ENCODE data around the gene FAM169A.

DNA sequence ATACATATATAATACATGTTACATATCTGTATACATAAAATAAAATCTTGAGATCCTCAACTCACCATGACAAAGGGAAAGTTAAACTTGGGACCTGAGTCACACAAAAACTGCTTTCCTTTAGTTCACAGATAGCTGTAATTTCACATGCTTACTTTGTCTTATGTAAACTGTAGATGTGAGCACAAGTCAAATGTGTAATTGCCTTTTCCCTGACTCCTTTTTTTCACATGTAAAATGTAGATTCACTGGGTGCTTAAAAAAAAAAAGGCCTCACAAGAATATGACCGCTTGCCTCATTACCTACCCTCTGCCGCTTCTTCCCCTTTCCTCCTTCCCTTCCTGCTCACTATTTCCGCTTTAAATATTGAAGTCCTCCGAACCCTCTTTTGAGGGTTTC is 21.9 kb upstream of the FAM169A start:
- TF ChIP-seq, protein P1, sequence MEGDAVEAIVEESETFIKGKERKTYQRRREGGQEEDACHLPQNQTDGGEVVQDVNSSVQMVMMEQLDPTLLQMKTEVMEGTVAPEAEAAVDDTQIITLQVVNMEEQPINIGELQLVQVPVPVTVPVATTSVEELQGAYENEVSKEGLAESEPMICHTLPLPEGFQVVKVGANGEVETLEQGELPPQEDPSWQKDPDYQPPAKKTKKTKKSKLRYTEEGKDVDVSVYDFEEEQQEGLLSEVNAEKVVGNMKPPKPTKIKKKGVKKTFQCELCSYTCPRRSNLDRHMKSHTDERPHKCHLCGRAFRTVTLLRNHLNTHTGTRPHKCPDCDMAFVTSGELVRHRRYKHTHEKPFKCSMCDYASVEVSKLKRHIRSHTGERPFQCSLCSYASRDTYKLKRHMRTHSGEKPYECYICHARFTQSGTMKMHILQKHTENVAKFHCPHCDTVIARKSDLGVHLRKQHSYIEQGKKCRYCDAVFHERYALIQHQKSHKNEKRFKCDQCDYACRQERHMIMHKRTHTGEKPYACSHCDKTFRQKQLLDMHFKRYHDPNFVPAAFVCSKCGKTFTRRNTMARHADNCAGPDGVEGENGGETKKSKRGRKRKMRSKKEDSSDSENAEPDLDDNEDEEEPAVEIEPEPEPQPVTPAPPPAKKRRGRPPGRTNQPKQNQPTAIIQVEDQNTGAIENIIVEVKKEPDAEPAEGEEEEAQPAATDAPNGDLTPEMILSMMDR (IDR thresholded peaks at IDR 0.05 in 2 of 3, conservative IDR thresholded peaks at IDR 0.05 in 1 of 3; ENCODE audit: borderline replicate concordance in 1 of 3, insufficient read depth in 1 of 3, low read depth in 2 of 3, low read length in 2 of 3), result no peak
- no peak for TF ChIP-seq SIN3A (IDR thresholded peaks at IDR 0.05; ENCODE audit: low read depth)
- no peak for TF ChIP-seq EZH2phosphoT487 (IDR thresholded peaks at IDR 0.05; ENCODE audit: borderline replicate concordance)
- TF ChIP-seq POLR2A (IDR thresholded peaks at IDR 0.05; ENCODE audit: borderline replicate concordance, extremely low read depth, insufficient read depth, insufficient read length), result no peak
- TF ChIP-seq, protein P2, sequence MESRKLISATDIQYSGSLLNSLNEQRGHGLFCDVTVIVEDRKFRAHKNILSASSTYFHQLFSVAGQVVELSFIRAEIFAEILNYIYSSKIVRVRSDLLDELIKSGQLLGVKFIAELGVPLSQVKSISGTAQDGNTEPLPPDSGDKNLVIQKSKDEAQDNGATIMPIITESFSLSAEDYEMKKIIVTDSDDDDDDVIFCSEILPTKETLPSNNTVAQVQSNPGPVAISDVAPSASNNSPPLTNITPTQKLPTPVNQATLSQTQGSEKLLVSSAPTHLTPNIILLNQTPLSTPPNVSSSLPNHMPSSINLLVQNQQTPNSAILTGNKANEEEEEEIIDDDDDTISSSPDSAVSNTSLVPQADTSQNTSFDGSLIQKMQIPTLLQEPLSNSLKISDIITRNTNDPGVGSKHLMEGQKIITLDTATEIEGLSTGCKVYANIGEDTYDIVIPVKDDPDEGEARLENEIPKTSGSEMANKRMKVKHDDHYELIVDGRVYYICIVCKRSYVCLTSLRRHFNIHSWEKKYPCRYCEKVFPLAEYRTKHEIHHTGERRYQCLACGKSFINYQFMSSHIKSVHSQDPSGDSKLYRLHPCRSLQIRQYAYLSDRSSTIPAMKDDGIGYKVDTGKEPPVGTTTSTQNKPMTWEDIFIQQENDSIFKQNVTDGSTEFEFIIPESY (IDR thresholded peaks at IDR 0.05; ENCODE audit: extremely low read depth, insufficient replicate concordance, low read length), result no peak
- TF ChIP-seq POLR2AphosphoS5 (IDR thresholded peaks at IDR 0.05; ENCODE audit: low read depth, low read length), result no peak
- TF ChIP-seq RAD21 (IDR thresholded peaks at IDR 0.05; ENCODE audit: low read depth), result no peak
- no peak for TF ChIP-seq TCF7L2 (IDR thresholded peaks at IDR 0.05; ENCODE audit: borderline replicate concordance, extremely low read depth, insufficient read depth, insufficient read length)
- TF ChIP-seq EZH2 (IDR thresholded peaks at IDR 0.05), result no peak
- TF ChIP-seq YY1 (IDR thresholded peaks at IDR 0.05; ENCODE audit: extremely low read depth, insufficient replicate concordance, low read depth, low read length), result no peak
- no peak for TF ChIP-seq ZNF274 (IDR thresholded peaks at IDR 0.05; ENCODE audit: low read depth, low read length)
- TF ChIP-seq FOSL1 (IDR thresholded peaks at IDR 0.05; ENCODE audit: low read depth), result no peak
